Stimulated activated CD4-positive, alpha-beta T cell treated with anti-CD3 and anti-CD28 coated beads, Interleukin-12 subunit alpha, Interleukin-12 subunit beta, amount 100 ng/mL, for 48 hours (primary cell): Measurements from ENCODE around the gene ASIC2.

Source experiments
- DNase-seq, 3 donors: peaks; one replicate each; pipeline ENCODE4 v3.0.0-alpha.2; 2020; ENCODE audit warnings: low read depth in 2 of 3, low spot score in 1 of 3

Gene ASIC2

DNA sequence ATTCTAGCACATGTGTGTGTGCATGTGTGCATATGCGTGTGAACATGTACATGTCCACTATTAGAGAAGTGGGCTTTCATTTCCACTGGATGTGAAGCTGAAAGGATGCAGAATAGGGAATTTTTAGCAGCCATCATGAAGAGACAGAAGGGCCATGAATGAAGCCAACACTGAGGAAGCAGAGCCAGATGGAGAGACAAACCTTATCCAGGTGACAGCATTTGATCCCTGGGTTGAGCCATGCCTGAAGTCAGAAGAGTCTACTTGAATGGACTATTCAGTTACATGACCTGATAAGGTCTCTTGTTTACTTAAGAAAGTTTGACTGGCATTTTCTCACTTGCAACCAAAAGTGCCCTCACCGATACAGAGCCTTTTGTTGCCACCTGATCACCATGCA, 88.4 kb downstream of the ASIC2 start:
- DNase-seq, result no peak

DNA sequence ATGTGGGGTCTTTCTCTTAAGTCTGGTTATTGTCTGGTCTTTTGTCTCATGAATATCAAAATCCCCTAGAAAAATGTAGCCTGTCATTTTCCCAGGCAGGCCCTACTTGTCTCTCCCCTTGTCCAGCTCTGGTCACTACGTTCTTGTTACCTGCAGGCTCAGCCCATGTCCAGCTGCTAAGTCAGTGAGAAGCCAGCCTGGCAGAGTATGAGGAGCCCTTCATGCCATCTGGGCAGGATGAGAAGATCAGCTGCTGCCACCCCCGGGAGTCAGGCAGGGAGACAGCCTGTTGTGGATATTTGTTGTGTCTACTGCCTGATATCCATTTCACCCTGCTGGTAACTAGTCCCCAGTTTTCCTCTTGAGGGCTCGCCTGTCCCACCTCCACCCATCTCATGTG, 88.9 kb downstream of the ASIC2 start:
- no peak for DNase-seq

DNA sequence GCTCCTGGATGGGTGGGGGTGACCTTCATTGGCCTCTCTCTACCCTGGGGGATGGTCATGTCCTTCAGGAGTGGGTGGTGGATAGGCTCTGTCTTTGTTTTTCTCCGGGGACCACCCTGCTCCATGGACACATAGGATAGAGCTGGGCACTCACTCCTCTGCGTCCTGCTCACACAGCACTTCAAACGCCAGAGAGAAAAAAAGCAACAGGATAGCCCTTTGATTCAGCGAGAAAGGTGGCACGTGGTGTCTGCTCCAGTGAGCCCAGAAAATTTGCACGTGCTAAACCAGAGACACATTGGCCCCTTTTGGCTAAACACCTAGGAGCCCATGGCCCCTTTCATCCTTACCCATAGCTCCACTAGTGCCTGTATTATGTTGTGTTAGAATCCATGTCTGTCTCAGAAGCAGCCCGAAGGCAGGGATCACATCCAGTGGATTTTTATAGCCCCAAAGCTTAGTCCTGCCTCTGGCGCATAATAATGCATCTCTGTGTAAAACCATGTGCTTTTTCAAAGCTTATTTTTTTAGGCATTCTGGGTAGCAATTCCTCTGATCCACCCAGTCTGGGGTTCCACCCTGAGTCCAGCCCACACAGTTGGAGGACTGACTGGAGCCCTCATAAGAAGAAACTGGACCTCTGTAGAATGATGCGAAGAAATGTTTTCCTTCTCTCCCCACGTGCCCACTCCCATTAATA, 90.1 kb downstream of the ASIC2 start:
- no peak for DNase-seq

DNA sequence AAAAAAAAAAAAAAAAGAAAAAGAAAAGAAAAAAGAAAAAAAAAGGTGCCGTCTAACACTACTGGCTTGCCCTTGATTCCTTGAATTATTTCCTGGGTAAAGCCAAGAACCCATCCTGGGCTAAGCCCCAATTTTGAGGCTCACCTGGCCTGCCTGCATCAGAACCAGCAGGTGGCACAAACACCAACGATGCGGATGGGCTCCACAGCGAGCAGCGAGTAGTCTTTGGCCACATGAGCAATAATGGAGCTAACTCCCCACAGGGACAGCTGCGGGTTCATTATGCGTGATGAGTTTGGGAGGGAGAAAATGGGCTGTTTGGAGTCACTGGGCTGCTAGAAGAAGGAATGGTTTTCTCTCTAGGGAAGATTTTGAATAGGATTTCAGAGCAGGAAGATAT, 91.1 kb downstream of the ASIC2 start:
- DNase-seq, result no peak

DNA sequence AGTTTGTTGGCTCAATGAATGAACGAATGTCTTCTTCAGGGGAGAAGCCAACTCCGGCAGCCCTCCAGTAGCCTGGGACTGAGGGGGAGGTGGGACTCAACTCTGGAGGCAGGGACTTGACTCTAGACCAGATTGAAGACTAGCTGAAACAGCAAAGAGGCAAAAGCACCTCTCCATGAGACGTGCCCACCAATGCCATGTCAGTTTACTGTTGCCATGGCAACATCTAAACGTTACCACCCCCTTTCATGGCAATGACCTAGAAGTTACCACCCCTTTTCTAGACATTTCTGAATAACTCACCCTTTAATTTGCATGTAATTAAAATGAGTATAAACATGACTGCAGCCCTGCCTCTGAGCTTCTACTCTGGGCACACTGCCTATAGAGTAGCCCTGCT, 91.8 kb downstream of the ASIC2 start:
- no peak for DNase-seq

DNA sequence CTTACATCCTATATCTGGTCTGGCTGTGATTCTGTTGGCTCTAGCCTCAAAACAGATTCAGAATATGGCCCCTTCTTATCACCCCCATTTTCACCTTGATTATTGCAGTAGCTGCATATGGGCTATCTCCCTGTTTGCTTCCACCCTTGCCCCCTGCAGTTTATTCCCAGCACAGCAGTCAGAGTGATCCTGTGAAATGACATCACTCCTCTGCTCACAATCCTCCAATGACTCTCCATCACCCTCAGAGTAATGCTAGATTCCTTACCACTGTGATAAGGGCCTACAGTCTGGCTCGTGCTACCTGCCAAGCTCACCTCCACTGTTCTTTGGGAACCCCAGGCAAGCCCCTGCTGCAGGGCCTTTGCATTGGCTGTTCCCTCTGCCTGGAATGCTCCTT, 92.5 kb downstream of the ASIC2 start:
- DNase-seq, result no peak

DNA sequence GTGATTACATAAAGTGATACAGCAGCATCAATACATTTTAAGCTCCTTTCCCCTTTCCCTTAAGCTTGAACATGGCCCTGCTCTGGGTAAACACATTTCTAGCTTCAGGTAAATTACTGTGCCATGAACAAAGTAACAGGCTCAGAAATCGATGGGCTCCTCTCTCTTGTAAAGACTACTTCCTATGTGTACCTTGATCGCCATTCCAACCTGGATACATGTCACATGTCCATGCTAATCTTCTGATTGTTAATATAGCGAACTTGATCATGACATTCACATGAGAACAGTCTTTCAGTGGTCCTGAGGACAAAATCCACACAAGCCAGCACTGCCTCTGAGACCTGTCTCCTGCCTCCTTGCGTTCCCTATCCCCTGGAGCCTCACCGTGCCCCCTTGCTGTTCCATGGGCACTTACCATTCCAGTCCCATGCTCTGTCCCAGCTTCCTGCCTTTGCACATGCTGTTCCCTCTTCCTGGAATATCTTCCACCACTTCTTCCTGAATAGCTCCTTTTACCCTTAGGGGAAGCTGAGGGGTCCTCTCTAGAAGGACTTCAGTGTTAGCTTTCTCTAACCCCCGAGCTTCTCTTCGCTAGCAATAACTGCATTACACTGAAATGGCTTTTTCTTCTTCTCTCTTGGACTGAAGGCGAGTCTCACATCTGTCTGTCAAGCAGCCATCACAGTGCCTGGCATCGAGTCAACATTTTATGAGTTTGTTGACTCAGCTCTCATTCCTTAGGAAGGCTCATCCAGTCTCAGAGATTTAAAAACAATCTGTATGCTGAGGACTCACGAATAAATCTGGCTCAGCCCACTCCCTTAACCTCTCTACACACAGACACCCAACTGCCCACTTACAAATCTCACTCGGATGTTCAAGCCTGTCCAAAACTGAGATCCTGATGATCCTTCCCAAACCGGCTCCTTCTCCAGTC, 93.3 kb downstream of the ASIC2 start:
- DNase-seq, result no peak

DNA sequence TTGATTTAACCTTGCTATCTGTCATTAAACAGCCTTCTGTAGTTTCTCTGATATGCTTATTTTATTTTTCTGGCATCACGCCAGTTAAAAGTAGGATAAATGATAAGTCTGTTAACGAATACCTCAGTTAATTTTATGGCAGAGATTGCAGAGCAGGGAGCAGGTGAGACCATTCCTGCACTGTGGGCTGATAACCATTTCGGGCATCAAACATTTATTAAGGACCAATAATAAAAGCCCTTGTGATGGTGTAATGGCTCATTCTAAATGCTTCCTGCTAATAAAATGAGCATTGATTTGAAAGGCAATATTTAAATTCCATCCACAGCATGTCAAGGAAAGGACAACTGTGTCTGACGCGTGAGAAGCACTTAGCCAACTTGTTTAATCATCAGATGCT, 94.1 kb downstream of the ASIC2 start:
- DNase-seq, result no peak

DNA sequence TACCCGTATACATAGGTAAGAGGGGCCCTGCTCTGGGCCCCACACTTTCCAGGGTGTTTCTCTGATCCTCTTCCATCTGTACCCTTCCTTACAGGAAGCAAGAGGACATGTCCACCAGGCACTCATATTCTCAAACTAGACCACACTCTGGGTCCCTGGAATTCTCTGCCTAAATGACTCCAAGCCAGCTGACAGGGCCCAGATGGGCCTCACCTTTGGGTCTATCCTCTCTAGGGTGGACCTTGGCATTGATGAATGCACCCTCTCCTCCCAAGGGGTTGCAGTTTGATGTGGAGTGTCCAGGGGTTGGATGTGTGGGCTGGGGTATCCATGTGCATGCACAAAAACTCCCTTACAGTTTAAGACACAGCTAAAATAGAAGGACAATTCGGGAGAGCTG, 95.8 kb downstream of the ASIC2 start:
- no peak for DNase-seq

DNA sequence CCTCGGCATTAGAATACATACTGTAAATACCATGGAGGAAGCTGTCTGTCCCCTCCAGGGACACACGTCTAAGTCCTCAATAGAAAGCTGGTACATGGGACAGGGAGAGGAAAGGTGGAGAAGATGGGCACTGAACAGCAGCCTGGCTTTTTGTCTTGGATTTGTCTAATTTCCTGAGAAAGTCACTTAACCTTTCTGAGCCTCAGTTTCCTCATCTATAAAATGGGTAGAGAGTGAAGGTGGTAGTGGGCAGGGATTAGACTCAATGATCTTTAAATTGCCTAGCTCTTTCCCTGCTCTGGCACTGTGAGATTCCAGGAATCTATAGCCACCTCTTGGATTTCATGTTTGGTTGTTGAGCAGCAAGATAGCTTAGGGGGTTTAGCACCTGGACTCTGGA, 96.2 kb downstream of the ASIC2 start:
- no peak for DNase-seq

DNA sequence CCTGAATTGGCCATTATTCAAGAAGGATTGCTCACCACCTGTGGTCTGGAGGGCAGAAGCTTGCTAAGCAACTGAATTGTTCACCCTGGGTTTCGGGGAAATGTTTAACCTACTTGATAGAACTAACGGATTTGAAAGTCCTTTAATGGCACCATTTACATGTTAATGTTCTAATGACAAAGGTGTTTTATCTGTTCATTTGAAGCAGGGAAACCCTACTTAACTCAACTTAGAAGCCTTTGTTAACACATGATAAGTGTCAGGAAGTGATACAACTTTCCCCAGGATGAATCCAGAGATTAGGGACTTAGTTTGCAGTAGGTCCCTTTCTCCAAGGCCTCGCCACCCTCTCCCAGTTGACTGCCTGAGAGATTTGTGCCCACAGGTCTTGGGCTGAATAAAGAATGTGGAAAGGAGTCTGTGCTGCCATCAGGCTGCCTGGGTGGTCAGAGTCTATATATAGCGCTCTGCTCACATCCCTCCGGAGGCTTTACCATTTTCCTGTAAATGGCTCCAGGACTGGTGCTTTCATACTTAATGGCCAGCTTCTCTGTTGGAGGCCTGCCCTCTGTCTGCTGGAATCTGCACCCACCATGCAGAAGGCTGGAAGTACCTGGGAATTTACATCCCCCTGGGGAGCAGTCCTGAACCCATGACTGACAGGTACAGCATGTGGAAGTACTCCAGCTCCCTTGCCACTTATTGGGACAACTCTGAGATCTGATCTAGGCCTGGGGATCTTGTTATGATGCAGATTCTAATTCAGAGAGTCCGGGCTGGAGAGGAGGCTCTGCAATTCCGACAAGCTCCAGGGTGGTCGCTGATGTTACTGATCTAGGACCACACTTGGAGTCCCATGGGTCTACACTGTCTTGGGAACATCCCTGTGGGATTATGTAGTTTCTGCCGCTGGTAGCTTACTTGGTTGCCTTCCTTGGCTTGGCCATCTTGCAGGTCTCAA, 99.9 kb downstream of the ASIC2 start:
- DNase-seq, result no peak

DNA sequence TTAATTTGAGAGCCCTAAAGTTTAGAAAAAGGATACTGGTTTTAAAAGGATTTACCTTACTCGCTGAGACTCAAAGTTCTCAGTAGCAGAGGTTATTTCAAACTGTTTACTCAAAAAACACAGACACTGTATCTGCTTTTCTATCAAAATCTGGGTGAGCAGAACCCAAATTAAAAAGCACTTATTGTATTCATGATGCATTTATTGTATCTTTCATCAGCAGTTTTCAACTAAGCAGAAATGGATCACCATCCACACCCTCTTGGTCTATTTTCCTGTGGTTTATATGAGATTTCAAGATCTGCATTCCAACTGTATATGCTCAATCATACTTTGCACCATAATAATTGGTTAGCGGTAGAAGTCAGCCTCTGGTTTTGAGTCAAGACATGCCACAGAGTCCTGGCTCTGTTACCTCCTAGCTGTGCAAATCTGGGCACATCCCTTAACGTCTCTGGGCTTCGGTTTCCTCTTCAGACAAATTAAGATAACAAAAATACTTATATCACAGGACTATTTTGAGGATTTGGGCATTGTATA, 109.5 kb downstream of the ASIC2 start:
- no peak for DNase-seq

DNA sequence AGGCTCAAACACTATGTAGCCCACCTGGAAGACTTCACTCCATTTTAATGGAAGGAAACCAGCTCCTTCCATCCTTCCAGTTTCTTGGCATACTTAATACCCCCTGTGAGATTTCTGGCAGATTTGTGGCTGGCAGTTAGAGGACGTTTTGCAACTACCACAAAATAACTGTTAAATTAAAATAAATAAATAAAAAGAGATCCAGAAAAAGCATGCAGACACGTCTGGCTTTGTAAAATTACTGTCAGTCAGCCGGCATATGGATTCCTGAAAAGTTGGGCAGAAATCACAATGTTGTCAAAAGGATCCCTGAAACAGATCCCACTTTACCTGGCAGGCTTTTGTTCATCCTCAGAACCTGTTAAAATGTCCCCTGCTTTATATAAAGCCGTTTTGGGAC, 113.9 kb downstream of the ASIC2 start:
- DNase-seq, result no peak

DNA sequence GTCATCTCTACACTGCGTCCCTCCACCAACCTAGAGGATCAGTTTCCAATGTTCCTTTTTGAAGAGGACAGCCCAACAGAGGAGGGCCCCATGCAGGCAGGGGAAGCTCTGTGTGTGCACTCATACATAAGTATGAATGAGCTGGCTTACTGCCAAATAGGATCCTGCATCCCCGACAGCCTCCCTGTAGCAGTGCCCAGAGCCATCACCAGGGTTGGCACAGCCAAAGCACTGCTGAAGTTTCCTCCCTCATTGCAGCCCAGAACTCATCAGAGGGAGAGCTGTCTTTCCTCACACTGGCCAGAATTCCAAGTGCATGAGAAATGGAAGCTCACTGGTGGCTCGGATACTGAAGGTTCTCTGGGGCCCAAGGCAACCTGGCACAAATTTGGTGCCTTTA, 114.4 kb downstream of the ASIC2 start:
- no peak for DNase-seq

DNA sequence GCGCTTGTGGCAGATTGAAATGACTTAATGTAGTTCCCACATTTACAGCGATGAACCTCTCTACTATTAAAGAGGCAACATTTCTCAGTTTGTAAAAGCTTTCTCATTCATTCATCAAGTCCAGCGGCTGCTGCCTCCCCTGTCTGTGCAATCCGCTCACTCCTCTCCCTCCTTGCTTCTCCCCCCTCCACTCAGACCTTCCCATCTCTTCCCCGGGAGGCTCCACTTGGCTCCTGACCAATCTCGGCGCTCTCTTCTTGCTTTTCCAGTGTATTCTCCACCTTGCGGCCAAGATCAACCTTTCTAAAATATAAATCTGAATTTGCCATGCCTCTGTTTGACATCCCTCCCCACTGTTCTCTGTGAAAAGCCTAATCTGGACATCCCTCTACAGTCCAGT, 117.5 kb downstream of the ASIC2 start:
- DNase-seq, result no peak

DNA sequence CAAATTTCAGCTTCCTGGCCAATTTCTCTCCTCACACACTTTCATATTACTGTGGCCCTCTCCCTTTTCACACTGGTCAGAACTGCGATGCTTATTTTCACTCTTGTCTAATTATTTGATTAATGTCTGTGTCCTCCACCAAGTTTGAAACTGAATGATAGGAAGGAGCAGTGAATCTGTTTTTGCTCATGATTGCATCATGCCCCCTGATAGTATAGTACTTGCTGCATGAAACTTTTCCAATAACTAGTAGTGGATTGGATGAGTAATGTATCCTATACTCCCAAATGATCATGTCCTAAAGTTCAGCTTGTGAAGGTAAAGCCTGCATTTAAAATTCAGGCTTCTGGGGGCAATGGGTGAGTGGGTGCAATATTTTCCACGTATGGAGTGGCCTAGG, 121.2 kb downstream of the ASIC2 start:
- DNase-seq, result no peak

DNA sequence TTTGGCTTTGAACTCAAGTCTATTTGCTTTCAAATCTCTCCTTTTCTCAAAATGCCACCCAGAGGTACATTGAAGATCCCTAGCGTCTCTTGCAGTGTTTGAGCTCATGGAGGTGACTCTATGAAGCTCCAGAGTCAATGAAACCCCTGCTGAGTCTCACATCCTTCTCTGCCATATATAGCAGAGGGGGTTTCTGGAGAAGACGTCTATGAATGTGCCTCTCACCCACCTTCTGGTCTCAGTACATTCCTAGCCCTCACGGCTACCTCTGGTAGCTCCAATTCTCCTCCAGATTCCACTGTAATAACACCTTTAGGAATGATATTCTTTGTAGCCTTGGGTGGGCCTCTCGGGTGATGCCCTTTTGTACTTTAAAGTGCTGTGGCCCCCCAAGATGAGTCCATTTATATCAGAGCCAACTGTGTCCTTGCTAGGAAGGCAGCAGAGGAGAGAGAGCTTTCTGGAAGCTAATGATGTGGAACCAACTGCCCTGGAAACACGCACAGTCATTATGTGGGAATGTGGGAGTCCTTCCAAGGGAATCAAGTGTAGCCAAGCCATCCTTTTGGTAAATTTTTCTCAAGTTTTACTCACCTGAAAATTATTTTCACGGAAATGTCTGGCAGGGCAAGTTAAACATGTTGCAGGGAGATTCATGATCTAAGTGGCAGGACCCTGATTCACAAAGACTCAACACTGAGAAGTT, 123.4 kb downstream of the ASIC2 start:
- no peak for DNase-seq

DNA sequence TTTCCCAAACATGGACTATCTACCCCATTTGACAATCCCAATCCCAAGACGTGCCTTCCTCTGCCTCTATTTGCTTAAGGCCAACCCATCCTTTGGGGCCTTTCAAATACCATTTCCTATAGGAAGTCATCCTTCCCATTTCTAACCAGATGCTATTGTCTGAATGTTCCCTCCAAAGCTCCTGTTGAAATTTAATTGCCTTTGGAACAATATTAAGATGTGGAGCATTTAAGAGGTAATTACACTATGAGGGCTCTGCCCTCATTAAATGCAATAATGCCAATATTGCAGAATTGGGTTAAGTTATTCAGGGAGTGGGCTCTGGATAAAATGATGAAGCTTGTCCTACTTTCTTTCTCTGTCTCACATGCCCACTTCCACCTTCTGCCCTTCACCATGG, 125.4 kb downstream of the ASIC2 start:
- no peak for DNase-seq

DNA sequence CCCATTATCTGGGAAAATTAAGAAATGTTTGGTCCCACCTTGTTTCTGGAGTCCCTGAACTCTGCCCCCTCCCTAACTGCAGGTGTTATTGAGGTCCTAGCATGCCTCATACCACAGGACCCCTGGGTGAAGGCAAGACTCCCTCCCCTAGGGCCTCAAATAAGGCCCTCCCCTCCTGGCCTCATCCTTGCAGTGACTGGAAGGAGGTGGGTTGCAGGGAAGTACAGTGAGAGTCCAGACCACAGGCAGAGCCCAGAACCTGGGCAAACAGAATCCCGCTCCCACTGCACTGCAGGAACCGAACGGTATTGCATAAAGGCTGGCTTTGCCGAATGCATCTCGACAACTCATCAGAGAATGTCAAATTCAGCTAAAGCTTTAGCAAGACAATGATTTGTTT, 126.6 kb downstream of the ASIC2 start:
- DNase-seq, result no peak

DNA sequence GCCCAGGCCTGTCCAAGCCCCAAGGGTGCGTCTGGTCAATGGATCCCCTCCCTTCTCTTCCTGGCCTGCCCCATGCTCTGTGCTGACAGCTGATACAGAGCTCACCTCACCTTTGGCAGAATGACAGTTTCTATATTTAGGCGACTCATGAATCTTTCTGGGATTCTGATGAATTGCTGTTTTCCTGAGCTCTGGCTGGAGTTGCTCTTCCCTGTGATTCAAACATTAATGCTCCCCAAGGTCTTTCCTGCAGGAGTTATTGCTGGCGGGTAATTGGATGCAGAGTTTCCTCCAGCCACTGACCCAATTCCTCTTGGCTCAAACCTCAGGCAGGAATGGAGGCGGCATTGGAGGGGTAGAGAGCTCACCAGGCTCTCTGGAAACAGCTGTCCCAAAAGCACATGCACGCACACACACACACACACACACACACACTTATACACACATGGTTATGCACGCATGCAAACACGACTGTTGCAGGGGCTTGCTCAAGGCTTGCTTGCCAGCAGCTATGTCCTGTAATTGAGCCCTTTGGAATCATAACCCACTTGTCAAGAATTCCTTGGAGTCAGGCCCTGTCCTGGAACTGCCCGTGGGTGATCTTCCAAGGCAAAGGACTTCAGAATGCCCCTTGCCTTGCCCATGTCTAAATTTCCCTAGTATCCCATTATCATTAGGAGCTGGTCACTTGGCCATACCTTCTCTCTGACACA, 128.8 kb downstream of the ASIC2 start:
- no peak for DNase-seq
